Measurements from ENCODE around the gene OLFML2A. TPM values are rescaled to one million over a fixed set of nuclear protein-coding genes. Genes with fewer than 3 reads are reported as not detected.

OLFML2A gene
- total RNA-seq, 1 donor from 2014 or later = 7.0 TPM

GRCh38 chr9:124813041-124813440 lies 36.1 kb downstream of the OLFML2A start:
- no peak overlapping the region for H3K4me3 ChIP-seq (ENCODE audit: low read depth, low read length)
- no peak for DNase-seq (ENCODE audit: low read depth)
- TF ChIP-seq CTCF (conservative IDR thresholded peaks at IDR 0.05; ENCODE audit: low read depth, low read length) = no peak

GRCh38 chr9:124813501-124814163 lies 36.7 kb downstream of the OLFML2A start:
- H3K4me3 ChIP-seq (ENCODE audit: low read depth, low read length) = no peak overlapping the region
- no peak for TF ChIP-seq CTCF (conservative IDR thresholded peaks at IDR 0.05; ENCODE audit: low read depth, low read length)
- DNase-seq (ENCODE audit: low read depth) = no peak

GRCh38 chr9:124814164-124814535 lies 37.2 kb downstream of the OLFML2A start:
- no peak for DNase-seq (ENCODE audit: low read depth)
- H3K4me3 ChIP-seq (ENCODE audit: low read depth, low read length) = no peak overlapping the region
- TF ChIP-seq CTCF (conservative IDR thresholded peaks at IDR 0.05; ENCODE audit: low read depth, low read length) = no peak

- H3K4me3 ChIP-seq (ENCODE audit: low read depth, low read length) = no peak overlapping the region
- no peak for DNase-seq (ENCODE audit: low read depth)
- no peak for TF ChIP-seq CTCF (conservative IDR thresholded peaks at IDR 0.05; ENCODE audit: low read depth, low read length)
These were observed 38.7 kb downstream of the OLFML2A start for GRCh38 chr9:124815601-124816000.

GRCh38 chr9:124818431-124819281 lies 41.7 kb downstream of the OLFML2A start:
- no peak for TF ChIP-seq CTCF (conservative IDR thresholded peaks at IDR 0.05; ENCODE audit: low read depth, low read length)
- H3K4me3 ChIP-seq (ENCODE audit: low read depth, low read length) = no peak overlapping the region
- no peak for DNase-seq (ENCODE audit: low read depth)

GRCh38 chr9:124820698-124821623 lies 44.0 kb downstream of the OLFML2A start:
- no peak for DNase-seq (ENCODE audit: low read depth)
- TF ChIP-seq CTCF (conservative IDR thresholded peaks at IDR 0.05; ENCODE audit: low read depth, low read length) = no peak
- no peak overlapping the region for H3K4me3 ChIP-seq (ENCODE audit: low read depth, low read length)

Measured in epithelial cell of proximal tubule (primary cell).